ENCODE measurements around the gene CD247. TPM values are rescaled to one million over a fixed set of nuclear protein-coding genes. Genes with fewer than 3 reads are reported as not detected.

CD247 gene
- total and polyA plus RNA-seq, 9 of the 15 experiments (the other 6 are each of a cell fraction or from before 2014, with no cell fraction given), result 0.08 to 0.42 (median 0.28) TPM; not detected in 5

DNA sequence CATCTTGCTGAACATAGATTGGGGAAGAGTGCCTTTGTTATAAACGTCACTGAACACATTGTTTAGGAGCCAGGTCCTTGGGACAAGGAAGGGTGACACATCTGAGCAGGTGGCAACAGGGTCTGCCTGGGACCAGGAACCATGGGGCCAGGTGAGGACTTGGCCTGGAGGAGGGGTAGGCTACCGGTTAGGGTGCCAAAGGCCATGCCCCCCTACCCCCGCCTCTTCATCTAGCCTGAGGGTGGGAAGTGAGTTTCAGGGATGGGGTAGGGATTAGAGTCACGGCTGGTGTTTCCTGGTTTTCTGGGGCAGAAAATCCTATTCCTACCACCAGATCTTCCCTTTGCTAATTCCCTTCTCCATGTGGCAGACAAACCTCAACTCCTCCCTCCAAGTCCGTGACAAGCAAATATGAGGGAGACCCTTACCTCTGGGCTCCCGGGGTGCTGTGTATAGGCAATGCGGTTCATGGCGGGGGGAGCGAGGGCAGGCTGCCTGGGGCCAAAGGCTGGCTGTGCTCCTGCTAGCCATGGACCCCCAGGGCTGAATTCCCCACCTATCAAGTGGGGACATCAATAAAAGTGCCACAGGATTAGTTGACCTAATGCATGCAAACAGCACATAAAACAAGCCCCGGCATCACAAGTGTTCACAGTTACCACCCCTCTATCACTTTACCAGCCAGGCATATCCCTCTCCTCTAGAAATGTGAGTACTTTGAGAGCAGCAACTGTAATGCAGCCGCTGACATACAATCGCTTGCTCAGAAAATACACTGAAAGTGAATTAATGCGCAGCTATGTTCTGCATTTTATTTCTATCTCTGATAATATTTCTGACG lies 14.5 kb downstream of the CD247 start:
- H3K4me1 ChIP-seq (replicated peaks in 1 of 2; ENCODE audit: control insufficient read depth in 2 of 2, insufficient read depth in 2 of 2, low read length in 2 of 2), result peaks cover 0 to 6% of the 10 kb centered on the region in 2 experiments; a peak in 1 of 5 replicates
- FAIRE-seq, result no peak
- TF ChIP-seq YY1 (IDR thresholded peaks at IDR 0.05; ENCODE audit: borderline replicate concordance in 1 of 3, control insufficient read depth in 1 of 3, extremely low read depth in 1 of 3, insufficient read depth in 3 of 3, insufficient read length in 1 of 3, insufficient replicate concordance in 2 of 3, low read depth in 1 of 3, low read length in 2 of 3), result no peak
- H4K20me1 ChIP-seq (replicated peaks; ENCODE audit: control insufficient read depth, insufficient read depth, low read length), result no peaks in the 10 kb centered on the region
- no peaks in the 10 kb centered on the region for H3K79me2 ChIP-seq (ENCODE audit: control insufficient read depth, insufficient read depth, low read length)
- in situ Hi-C loops (cut with MboI), result no loop called here
- CTCF ChIA-PET (ENCODE audit: low intra/inter-chr PET ratio), result no interaction called here
- POLR2A ChIA-PET, result no interaction called here
- WGBS (ENCODE audit: insufficient coverage, low coverage, missing lambda C conversion rate), result 6% methylated on average over 12 of the region's 14 CpGs
- H3K9ac ChIP-seq (ENCODE audit: insufficient read depth in 1 of 2, low read depth in 2 of 2, low read length in 2 of 2), result no peak overlapping the region
- peaks cover 53 to 57% of the 10 kb centered on the region in 2 experiments for H3K27me3 ChIP-seq (ENCODE audit: control insufficient read depth in 2 of 2, insufficient read depth in 2 of 2, low read length in 2 of 2)
- intact Hi-C loops (cut with micrococcal nuclease), result no loop called here
- DNase-seq (ENCODE audit: extremely low read depth in 1 of 4, low spot score in 3 of 4), result no peak
- H3K9me3 ChIP-seq (replicated peaks; ENCODE audit: control insufficient read depth, insufficient read depth, low read depth, low read length), result no peaks in the 10 kb centered on the region
- H3K27ac ChIP-seq (ENCODE audit: extremely low read depth, low read depth, low read length), result no peak overlapping the region
- H2AFZ ChIP-seq (ENCODE audit: low read depth, low read length), result no peak overlapping the region
- H3K36me3 ChIP-seq (ENCODE audit: control insufficient read depth, insufficient read depth, low read length), result no peaks in the 10 kb centered on the region
- ATAC-seq, result no peak
- no TSS peak for BruUV-seq (replicated peaks)
- no peak overlapping the region for H3K4me2 ChIP-seq (ENCODE audit: insufficient read depth, low read length)
- H3K4me3 ChIP-seq, result no peak overlapping the region
- peaks cover 3% of the 10 kb centered on the region for H3K9me1 ChIP-seq (ENCODE audit: control insufficient read depth, insufficient read depth, low read length)

DNA sequence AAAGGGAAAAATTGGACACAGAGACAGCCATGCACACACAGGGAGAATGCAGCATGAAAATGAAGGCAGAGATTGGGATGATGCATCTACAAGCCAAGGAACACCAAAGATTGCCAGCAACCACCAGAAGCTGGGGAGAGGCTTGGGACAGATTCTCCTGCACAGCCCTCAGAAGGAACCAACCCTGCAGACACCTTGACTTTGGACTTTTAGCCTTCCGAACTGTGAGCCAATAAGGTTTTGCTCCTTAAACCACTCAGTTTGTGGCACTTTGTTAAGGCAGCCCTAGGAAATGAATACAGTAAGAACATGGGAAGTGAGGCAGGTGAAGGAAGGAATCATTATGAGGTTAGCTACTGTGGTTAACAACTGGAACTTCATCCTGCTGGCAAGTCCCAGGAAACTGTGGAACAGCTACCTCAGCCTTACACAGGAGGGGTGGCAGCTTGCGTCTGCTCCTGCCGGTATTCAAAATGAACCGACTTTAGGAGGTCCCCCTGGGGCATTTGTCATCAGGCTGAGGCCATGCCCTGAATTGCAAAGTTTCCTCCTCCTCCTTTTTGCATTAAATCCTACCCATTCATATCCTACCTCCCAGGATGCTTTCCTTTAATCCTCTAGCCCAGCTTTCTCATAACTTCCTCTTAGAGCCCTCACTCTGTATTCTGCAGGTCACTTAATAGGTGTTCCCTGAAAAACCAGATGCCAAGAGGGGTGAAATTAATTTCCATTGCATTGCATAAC lies 15.4 kb downstream of the CD247 start:
- TF ChIP-seq KLF13 (tag; IDR thresholded peaks at IDR 0.05; ENCODE audit: borderline replicate concordance, low read depth), result no peak
- TF ChIP-seq ZFP1 (CRISPR knock-in tag; IDR thresholded peaks at IDR 0.05), result no peak
- no peak for TF ChIP-seq ZNF764 (CRISPR knock-in tag; IDR thresholded peaks at IDR 0.05; ENCODE audit: low read depth)
- no peak for TF ChIP-seq GATAD2B (IDR thresholded peaks at IDR 0.05; ENCODE audit: borderline replicate concordance)
- no peak for TF ChIP-seq PCBP1 (IDR thresholded peaks at IDR 0.05; ENCODE audit: low read depth, low read length, poor library complexity, severe bottlenecking)
- TF ChIP-seq CBX2 (IDR thresholded peaks at IDR 0.05; ENCODE audit: insufficient read depth, low read length, poor library complexity, severe bottlenecking), result peak; percentile 13
- no peak for TF ChIP-seq ZFP30 (CRISPR knock-in tag; IDR thresholded peaks at IDR 0.05; ENCODE audit: borderline replicate concordance)
- TF ChIP-seq, protein P1, sequence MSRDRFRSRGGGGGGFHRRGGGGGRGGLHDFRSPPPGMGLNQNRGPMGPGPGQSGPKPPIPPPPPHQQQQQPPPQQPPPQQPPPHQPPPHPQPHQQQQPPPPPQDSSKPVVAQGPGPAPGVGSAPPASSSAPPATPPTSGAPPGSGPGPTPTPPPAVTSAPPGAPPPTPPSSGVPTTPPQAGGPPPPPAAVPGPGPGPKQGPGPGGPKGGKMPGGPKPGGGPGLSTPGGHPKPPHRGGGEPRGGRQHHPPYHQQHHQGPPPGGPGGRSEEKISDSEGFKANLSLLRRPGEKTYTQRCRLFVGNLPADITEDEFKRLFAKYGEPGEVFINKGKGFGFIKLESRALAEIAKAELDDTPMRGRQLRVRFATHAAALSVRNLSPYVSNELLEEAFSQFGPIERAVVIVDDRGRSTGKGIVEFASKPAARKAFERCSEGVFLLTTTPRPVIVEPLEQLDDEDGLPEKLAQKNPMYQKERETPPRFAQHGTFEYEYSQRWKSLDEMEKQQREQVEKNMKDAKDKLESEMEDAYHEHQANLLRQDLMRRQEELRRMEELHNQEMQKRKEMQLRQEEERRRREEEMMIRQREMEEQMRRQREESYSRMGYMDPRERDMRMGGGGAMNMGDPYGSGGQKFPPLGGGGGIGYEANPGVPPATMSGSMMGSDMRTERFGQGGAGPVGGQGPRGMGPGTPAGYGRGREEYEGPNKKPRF (IDR thresholded peaks at IDR 0.05; ENCODE audit: low read depth, low read length), result no peak
- no peak for TF ChIP-seq KDM2B (CRISPR knock-in tag; IDR thresholded peaks at IDR 0.05)
- Histone ChIP-seq H3K4me1 (replicated peaks in 1 of 2; ENCODE audit: control insufficient read depth in 2 of 2, insufficient read depth in 2 of 2, low read length in 2 of 2) (peaks cover 0 to 6% of the 10 kb centered on the region in 2 experiments; a peak in 1 of 5 replicates), H4K20me1 (replicated peaks; ENCODE audit: control insufficient read depth, insufficient read depth, low read length) (no peaks in the 10 kb centered on the region), H3K9me3 (replicated peaks; ENCODE audit: control insufficient read depth, insufficient read depth, low read depth, low read length) (no peaks in the 10 kb centered on the region), H3K27ac (ENCODE audit: extremely low read depth, low read depth, low read length) (no peak overlapping the region), H3K4me2 (ENCODE audit: insufficient read depth, low read length) (no peak overlapping the region), H3K4me3 (no peak overlapping the region), H3K79me2 (ENCODE audit: control insufficient read depth, insufficient read depth, low read length) (no peaks in the 10 kb centered on the region), H3K9me1 (ENCODE audit: control insufficient read depth, insufficient read depth, low read length) (peaks cover 3% of the 10 kb centered on the region), H3K27me3 (ENCODE audit: control insufficient read depth in 2 of 2, insufficient read depth in 2 of 2, low read length in 2 of 2) (peaks cover 58 to 67% of the 10 kb centered on the region in 2 experiments), H3K36me3 (ENCODE audit: control insufficient read depth, insufficient read depth, low read length) (no peaks in the 10 kb centered on the region), H3K9ac (ENCODE audit: insufficient read depth in 1 of 2, low read depth in 2 of 2, low read length in 2 of 2) (no peak overlapping the region), H2AFZ (ENCODE audit: low read depth, low read length) (no peak overlapping the region)
- POLR2A ChIA-PET, result interaction anchor here (0.6 to 1.1 kb wide), 3 partner anchors 15 to 120 kb away, joined by 3 to 6 read pairs (median 4); no protein-coding TSS in a partner anchor
- 0% methylated on average over 4 of the region's 4 CpGs for WGBS (ENCODE audit: insufficient coverage, low coverage, missing lambda C conversion rate)
- CTCF ChIA-PET (ENCODE audit: low intra/inter-chr PET ratio), result no interaction called here
- in situ Hi-C loops (cut with MboI), result no loop called here
- no peak for FAIRE-seq
- no peak for ATAC-seq
- no peak for DNase-seq (ENCODE audit: extremely low read depth in 1 of 4, low spot score in 3 of 4)
- no TSS peak for BruUV-seq (replicated peaks)
- intact Hi-C loops (cut with micrococcal nuclease), result no loop called here
